Effector memory CD4-positive, alpha-beta T cell (primary cell): ENCODE measurements around the gene COL23A1.
"Not testable (repeated sequence)": the region's sequence is repeated elsewhere in the genome, so short reads cannot be mapped to it uniquely, and the experiment has no call there.

Experiments
- DNase-seq, 3 donors: peaks; one replicate each; pipeline ENCODE4 v3.0.0-alpha.2; 2020
- H3K27ac ChIP-seq: 2 replicates; pipeline ENCODE4 v1.7.0; 2013; ENCODE audit warnings: mild to moderate bottlenecking, low read length, moderate library complexity; ENCODE audit not compliant: insufficient read depth, poor library complexity, severe bottlenecking
- H3K27me3 ChIP-seq: replicated peaks from 2 replicates; pipeline ENCODE4 v1.7.0; 2013; ENCODE audit warnings: mild to moderate bottlenecking, low read length; ENCODE audit not compliant: insufficient read depth, control insufficient read depth, poor library complexity, severe bottlenecking
- H3K36me3 ChIP-seq: 2 replicates; pipeline ENCODE4 v1.7.0; 2013; ENCODE audit warnings: mild to moderate bottlenecking, low read length, moderate library complexity; ENCODE audit not compliant: control insufficient read depth, insufficient read depth
- H3K4me1 ChIP-seq: 2 replicates; pipeline ENCODE4 v1.7.0; 2013; ENCODE audit warnings: low read length, mild to moderate bottlenecking; ENCODE audit not compliant: control insufficient read depth, insufficient read depth, poor library complexity, severe bottlenecking
- H3K4me3 ChIP-seq: 2 replicates; pipeline ENCODE4 v1.7.0; 2013; ENCODE audit warnings: low read length, low read depth, mild to moderate bottlenecking; ENCODE audit not compliant: insufficient read depth, poor library complexity, severe bottlenecking
- H3K9me3 ChIP-seq: 2 replicates; pipeline ENCODE4 v1.7.0; 2013; ENCODE audit warnings: mild to moderate bottlenecking, low read length, moderate library complexity; ENCODE audit not compliant: control insufficient read depth

Gene COL23A1

DNA sequence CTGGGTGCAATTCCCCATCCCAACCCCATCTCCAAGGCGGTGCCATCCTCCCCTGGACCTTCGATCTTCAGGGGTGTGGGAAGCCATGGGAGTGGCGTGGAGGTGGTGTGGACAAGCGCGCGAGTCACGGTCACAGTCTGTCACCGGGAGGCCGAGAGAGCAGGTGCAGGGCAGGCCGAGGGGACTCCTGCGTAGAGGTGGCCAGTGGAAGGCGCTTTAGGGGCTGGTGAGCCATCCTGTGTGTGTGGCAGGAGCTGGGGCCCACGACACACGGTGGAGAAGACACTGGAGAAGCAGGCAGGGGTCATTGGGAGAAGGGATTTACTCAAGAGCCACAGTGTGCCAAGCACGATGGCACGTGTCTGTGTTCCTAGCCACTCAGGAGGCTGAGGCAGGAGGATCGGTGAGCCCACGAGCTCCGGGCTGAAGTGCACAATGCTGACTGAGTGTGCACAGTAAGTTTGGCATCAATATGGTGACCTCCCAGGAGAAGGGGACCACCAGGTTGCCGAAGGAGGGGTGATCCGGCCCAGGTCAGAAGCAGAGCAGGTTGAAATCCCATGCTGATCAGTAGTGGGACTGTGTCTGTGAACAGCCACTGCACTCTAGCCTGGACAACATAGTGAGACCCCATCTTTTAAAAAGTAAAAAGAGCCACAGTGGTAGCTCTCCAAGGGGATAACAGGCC is 212.5 kb downstream of the COL23A1 start:
- Histone ChIP-seq H3K9me3 (no peaks in the 10 kb centered on the region), H3K27me3 (no peaks in the 10 kb centered on the region), H3K36me3 (no peaks in the 10 kb centered on the region), H3K4me3 (no peak overlapping the region), H3K4me1 (no peaks in the 10 kb centered on the region), H3K27ac (no peak overlapping the region)
- DNase-seq, result no peak

DNA sequence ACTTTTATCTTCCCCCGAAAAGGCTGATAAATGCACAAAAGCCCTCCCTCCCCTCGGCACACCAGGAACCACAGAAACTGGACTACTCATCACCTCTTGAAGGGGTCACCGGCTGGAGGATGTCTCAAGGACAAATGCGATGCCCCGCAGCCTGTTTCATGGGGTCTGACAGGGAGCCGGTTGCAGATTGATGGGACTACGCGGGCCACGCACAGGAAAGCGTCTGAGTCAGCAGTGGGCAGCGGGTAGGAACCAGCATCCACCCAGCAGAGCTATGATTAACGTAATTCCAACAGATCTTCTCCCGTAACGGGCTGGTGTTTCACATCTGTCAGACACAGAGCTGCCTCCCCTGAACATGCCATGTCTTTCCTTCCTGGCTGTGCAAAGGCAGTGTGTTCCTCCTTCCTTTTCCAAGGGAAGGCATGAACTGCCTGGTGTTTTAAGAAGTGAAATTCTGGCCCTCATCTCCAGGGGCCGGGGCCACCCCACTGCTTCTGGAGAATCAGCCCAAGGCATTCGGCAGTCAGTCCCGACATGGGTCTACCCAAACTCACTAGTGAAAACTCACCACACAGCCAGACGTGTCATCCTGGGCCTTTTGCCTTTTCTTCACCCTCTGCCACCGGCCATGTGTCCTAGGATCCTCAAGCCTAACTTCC is 213.1 kb downstream of the COL23A1 start:
- no peaks in the 10 kb centered on the region for H3K4me1 ChIP-seq
- H3K36me3 ChIP-seq, result no peaks in the 10 kb centered on the region
- H3K27ac ChIP-seq, result no peak overlapping the region
- H3K9me3 ChIP-seq, result no peaks in the 10 kb centered on the region
- no peak overlapping the region for H3K4me3 ChIP-seq
- DNase-seq, result no peak
- H3K27me3 ChIP-seq, result no peaks in the 10 kb centered on the region

DNA sequence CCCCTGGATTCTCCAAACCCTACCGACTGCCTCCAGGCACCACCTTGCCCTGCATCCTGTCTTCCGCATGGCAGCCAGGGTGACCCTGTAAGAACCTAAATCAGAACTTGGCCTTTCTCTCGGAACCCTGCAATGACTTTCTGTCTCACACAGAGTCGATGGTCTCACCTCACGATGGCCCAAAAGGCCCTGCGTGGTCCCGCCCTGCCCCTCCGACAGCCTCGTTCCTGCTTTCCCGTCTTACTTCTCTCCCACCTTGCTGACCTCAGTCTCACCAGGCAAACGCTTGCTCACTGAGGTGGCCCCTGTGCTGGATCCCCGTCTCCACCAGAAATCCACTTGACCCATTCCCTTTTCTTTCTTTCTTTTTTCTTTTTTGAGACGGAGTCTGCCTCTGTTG is 214.8 kb downstream of the COL23A1 start:
- DNase-seq, result no peak
- Histone ChIP-seq H3K36me3 (no peaks in the 10 kb centered on the region), H3K27me3 (no peaks in the 10 kb centered on the region), H3K4me1 (no peaks in the 10 kb centered on the region), H3K9me3 (no peaks in the 10 kb centered on the region), H3K27ac (no peak overlapping the region), H3K4me3 (no peak overlapping the region)

DNA sequence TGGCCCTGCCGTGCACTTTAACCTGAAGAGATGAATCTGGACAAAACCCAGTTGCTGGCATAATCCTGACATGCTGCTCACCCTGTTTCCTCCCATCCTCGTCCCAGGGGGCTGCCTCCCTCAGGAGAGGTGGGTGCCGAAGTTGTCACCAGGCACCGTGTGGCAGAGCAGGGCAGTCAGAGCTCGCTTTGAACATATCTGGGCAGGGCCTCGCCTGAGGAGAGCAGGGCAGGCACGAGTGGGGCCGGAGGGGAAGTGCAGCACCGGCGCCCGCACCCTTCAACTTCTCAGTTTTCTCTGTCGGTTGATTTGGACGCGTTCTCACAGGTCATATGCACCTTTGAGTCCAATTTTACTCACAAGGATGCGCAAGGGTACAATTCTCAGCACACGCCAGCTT is 216.5 kb downstream of the COL23A1 start:
- H3K27me3 ChIP-seq, result no peaks in the 10 kb centered on the region
- no peak for DNase-seq
- no peaks in the 10 kb centered on the region for H3K4me1 ChIP-seq
- H3K27ac ChIP-seq, result no peak overlapping the region
- no peaks in the 10 kb centered on the region for H3K36me3 ChIP-seq
- H3K4me3 ChIP-seq, result no peak overlapping the region
- H3K9me3 ChIP-seq, result no peaks in the 10 kb centered on the region

DNA sequence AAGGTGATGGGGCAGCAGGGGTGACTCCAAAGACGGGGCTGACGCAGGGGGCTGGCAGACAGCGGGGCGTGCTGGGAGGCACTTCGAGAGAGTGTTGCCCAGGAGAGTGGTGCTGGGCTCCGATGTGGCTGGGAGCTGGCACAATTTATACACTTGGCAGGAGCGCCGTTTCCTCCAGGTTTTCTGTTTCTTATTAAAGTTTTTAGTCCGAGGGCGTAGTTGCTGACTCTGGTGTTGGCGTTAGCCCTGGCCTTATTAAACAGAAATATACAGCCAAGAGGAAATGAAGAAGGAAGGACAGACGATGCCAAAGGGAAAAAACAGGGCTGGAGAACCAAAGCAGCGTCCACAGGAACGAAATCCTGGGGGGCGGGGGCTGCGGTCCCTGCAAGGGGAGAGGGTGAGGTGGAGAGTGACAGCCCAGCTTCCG is 218.0 kb downstream of the COL23A1 start:
- Histone ChIP-seq H3K27ac (no peak overlapping the region), H3K4me1 (no peaks in the 10 kb centered on the region), H3K4me3 (no peak overlapping the region), H3K36me3 (no peaks in the 10 kb centered on the region), H3K27me3 (no peaks in the 10 kb centered on the region), H3K9me3 (no peaks in the 10 kb centered on the region)
- DNase-seq, result no peak

DNA sequence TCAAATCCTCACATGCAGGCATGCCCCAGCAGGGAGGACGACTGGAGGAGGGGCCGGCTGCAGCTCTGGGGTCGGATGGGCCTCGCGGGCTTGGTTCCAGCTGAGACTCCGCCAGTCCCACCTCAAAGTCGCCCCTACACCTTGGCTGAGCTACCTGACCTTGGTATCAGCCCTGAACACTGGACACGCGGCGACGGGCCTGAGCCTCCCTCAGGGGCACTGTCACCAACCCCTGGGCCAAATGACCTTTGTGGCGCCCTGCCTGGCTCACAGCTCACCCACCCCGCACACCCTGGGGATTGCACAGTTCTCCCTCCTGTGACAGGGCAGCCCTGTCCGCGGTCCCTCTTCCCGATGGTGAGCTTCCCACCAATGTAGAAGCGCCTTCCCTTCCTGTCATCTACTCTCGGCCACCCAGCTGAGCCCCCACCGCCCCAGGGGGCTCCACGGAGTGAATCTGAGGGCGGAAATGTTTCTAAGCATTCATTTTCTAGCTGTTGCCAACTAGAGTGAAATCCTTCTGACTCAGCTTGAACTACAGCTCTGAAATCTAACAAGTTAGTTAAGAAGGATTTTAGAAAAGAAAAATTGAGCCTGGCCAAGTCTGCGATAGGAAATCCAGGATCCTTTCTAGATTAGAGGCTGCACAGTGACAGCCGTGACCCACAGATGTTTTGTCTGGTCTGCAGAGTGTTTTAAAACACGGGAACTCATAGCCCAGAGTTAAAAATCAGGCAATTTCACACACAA is 218.7 kb downstream of the COL23A1 start:
- H3K27ac ChIP-seq, result no peak overlapping the region
- no peaks in the 10 kb centered on the region for H3K9me3 ChIP-seq
- H3K4me1 ChIP-seq, result no peaks in the 10 kb centered on the region
- H3K4me3 ChIP-seq, result no peak overlapping the region
- no peak for DNase-seq
- no peaks in the 10 kb centered on the region for H3K36me3 ChIP-seq
- no peaks in the 10 kb centered on the region for H3K27me3 ChIP-seq

DNA sequence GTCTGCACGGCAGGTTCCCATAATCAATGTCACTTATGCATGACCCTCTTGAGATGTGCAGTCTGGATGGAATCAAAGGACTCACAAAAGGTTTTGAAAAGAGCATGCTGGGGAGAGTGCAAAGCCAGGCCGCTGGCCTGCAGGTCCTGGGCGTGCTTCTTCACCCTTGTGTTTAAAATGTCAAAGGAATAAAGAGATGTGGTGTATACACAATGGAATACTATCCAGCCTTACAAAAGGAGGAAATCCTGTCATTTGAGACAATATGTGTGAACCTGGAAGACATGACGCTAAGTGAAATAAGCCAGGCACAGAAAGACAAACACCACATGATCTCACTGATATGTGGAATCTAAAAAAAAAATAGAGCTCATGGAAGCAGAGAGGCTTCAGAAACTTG is 220.1 kb downstream of the COL23A1 start:
- H3K27ac ChIP-seq, result no peak overlapping the region
- no peaks in the 10 kb centered on the region for H3K27me3 ChIP-seq
- no peaks in the 10 kb centered on the region for H3K9me3 ChIP-seq
- no peak for DNase-seq
- no peak overlapping the region for H3K4me3 ChIP-seq
- H3K4me1 ChIP-seq, result no peaks in the 10 kb centered on the region
- H3K36me3 ChIP-seq, result no peaks in the 10 kb centered on the region

DNA sequence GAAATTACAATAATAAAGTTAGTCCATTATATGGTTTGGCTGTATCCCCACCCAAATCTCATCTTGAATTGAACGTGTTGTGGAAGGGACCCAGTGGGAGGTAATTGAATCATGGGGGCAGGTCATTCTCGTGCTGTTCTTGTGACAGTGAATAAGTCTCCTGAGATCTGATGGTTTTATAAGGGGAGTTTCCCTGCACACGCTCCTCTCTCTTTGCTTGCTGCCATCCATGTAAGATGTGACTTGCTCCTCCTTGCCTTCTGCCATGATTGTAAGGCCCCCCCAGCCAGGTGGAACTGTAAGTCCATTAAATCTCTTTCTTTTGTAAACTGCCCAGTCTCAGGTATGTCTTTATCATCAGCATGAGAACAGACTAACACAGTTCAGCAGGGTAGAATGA is 220.7 kb downstream of the COL23A1 start:
- not testable (repeated sequence) for H3K4me3 ChIP-seq, H3K36me3 ChIP-seq, H3K9me3 ChIP-seq, H3K27me3 ChIP-seq, DNase-seq, H3K27ac ChIP-seq, H3K4me1 ChIP-seq

DNA sequence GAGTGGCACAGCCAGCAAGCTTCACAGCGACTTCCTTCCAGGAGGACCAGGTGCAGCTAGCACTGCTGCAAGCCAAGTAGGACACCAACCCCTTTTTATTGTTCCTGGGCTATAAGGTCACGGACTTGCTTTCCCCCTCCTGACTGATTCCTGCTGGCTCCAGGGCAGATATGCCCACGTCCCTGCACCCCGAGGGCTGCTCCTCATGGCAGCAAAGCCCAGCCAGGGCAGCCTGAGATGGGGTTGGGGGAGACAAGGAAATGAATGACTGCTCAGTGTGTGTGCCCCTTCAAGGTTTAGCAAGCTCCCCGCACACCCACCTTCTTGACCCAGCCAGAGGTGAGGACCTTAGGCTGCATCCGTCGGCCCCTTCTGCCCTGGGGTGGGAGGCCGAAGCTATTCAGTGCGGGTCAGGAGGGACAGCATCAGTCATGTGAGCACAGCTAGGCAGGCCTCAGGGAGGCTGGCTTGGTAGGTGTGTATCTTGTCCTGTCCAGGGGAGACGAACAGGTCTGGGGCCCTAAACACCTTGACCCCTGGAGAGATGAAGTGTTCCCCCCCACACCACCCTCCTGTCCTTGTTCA is 221.4 kb downstream of the COL23A1 start:
- Histone ChIP-seq H3K27me3 (no peaks in the 10 kb centered on the region), H3K4me3 (no peak overlapping the region), H3K27ac (no peak overlapping the region), H3K9me3 (no peaks in the 10 kb centered on the region), H3K4me1 (no peaks in the 10 kb centered on the region), H3K36me3 (no peaks in the 10 kb centered on the region)
- DNase-seq, result no peak

DNA sequence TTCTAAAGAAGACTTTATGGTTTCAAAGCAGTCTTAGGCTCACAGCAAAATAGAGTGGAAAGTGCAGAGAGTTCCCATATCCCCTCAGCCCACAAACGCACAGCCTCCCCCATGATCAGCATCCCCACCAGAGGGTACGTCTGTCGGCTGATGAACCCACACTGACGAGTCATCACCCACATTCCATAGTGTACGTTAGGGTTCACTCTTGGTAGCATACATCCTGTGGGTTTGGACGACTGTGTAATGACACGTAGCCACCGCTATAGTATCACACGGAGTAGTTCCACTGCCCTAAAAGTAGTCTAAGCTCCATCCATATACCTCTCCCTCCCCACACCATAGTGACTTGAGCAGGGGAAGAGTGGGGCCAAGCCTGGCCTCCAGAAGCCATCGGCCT is 221.9 kb downstream of the COL23A1 start:
- Histone ChIP-seq H3K4me3 (no peak overlapping the region), H3K27ac (no peak overlapping the region), H3K9me3 (no peaks in the 10 kb centered on the region), H3K27me3 (no peaks in the 10 kb centered on the region), H3K4me1 (no peaks in the 10 kb centered on the region), H3K36me3 (no peaks in the 10 kb centered on the region)
- DNase-seq, result no peak
